ENCODE data around the gene UNC5A.
"Not testable (repeated sequence)": the region's sequence is repeated elsewhere in the genome, so short reads cannot be mapped to it uniquely, and the experiment has no call there.

Gene UNC5A

DNA sequence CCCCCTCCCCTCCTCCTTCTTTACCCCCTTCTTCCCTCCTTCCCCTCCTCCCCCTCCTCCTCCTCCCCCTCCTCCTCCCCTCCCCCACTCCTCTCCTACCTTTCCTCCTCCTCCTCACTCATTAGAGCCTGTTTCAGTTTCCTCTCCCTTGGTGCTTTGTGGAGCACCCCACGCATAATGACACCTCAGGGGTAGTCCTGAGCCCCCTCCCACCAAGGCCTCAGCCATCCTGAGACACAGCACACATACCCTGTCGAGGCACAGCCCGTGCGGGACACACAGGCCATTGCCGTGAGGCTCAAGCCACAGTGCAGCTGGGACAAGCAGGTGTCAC lies 53.4 kb downstream of the UNC5A start:
- Histone ChIP-seq H3K4me3 (ENCODE audit: low read length) (no peak overlapping the region), H3K4me1 (ENCODE audit: control insufficient read depth, low read depth, low read length) (peaks cover 29% of the 10 kb centered on the region), H3K27me3 (ENCODE audit: control insufficient read depth, insufficient read depth, low read length) (no peaks in the 10 kb centered on the region), H3K9me3 (ENCODE audit: control insufficient read depth, low read depth, low read length) (no peaks in the 10 kb centered on the region), H3K27ac (ENCODE audit: low read length) (no peak overlapping the region), H3K9ac (ENCODE audit: low read length) (no peak overlapping the region), H3K36me3 (ENCODE audit: control insufficient read depth, low read depth, low read length) (no peaks in the 10 kb centered on the region)

- Histone ChIP-seq H3K27ac (ENCODE audit: low read length) (no peak overlapping the region), H3K27me3 (ENCODE audit: control insufficient read depth, insufficient read depth, low read length) (no peaks in the 10 kb centered on the region), H3K4me1 (ENCODE audit: control insufficient read depth, low read depth, low read length) (peaks cover 29% of the 10 kb centered on the region), H3K9ac (ENCODE audit: low read length) (no peak overlapping the region), H3K4me3 (ENCODE audit: low read length) (no peak overlapping the region), H3K36me3 (ENCODE audit: control insufficient read depth, low read depth, low read length) (no peaks in the 10 kb centered on the region), H3K9me3 (ENCODE audit: control insufficient read depth, low read depth, low read length) (no peaks in the 10 kb centered on the region)
Measured at GRCh38 chr5:176864755-176865154, 54.4 kb downstream of the UNC5A start.

DNA sequence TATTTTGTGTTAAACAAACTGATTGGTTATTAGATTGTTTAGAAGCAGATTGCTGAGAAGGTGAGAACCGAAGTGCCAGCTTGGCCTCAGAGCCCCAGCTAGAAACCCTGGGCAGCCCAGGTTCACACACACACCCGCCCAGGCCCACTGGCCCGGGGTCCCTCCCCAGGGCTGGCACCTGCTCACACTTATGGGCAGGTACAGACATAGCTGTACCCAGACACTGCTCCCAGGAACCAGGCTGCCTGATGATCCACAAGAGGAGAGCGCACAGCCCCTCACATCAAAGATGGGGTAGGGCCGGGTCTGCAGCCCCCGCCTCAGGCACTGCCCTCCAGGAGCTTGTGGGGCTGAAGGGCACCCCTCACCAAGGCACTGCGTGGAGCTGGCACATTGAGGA lies 55.6 kb downstream of the UNC5A start:
- H3K36me3 ChIP-seq (ENCODE audit: control insufficient read depth, low read depth, low read length) = no peaks in the 10 kb centered on the region
- H3K9me3 ChIP-seq (ENCODE audit: control insufficient read depth, low read depth, low read length) = no peaks in the 10 kb centered on the region
- H3K27ac ChIP-seq (ENCODE audit: low read length) = no peak overlapping the region
- peaks cover 29% of the 10 kb centered on the region for H3K4me1 ChIP-seq (ENCODE audit: control insufficient read depth, low read depth, low read length)
- H3K4me3 ChIP-seq (ENCODE audit: low read length) = no peak overlapping the region
- H3K9ac ChIP-seq (ENCODE audit: low read length) = no peak overlapping the region
- no peaks in the 10 kb centered on the region for H3K27me3 ChIP-seq (ENCODE audit: control insufficient read depth, insufficient read depth, low read length)

DNA sequence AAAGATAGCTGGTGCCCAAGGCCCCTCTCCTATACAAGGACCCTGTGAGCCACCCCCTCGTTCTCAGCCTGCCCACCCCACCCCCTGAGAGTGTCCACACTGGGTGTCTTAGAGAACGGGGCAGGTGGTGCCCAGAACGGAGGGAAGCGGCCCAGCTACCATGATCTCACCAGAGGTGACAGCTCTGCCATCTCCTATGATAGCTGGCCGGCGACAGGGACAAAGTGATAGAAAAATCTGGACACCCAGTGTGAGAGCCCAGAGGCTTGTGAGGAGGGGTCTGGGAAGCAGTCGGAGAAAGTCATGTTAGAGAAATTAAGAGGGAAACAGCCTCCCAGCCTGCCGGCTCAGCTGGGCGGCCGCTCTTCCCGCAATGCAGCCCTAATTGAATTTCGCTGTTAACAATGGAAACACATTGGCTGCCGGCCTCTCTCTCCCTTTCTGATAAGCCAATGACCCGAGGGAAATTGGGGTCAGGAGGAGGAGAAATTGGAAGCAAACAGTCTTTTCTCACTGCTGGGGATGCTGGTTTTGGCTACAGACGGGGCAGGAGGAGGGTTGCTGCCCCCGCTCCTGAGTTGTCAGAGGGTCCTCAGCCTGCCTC lies 56.5 kb downstream of the UNC5A start:
- no peak overlapping the region for H3K27ac ChIP-seq (ENCODE audit: low read length)
- no peaks in the 10 kb centered on the region for H3K27me3 ChIP-seq (ENCODE audit: control insufficient read depth, insufficient read depth, low read length)
- peaks cover 29% of the 10 kb centered on the region for H3K4me1 ChIP-seq (ENCODE audit: control insufficient read depth, low read depth, low read length)

GRCh38 chr5:176868126-176868525 lies 57.8 kb downstream of the UNC5A start:
- Histone ChIP-seq H3K27me3 (ENCODE audit: control insufficient read depth, insufficient read depth, low read length) (no peaks in the 10 kb centered on the region), H3K9me3 (ENCODE audit: control insufficient read depth, low read depth, low read length) (no peaks in the 10 kb centered on the region), H3K4me3 (ENCODE audit: low read length) (no peak overlapping the region), H3K4me1 (ENCODE audit: control insufficient read depth, low read depth, low read length) (peaks cover 20% of the 10 kb centered on the region), H3K36me3 (ENCODE audit: control insufficient read depth, low read depth, low read length) (no peaks in the 10 kb centered on the region), H3K9ac (ENCODE audit: low read length) (no peak overlapping the region), H3K27ac (ENCODE audit: low read length) (no peak overlapping the region)

More for the DNA sequence above, 56.5 kb downstream of the UNC5A start:
- Histone ChIP-seq H3K9ac (ENCODE audit: low read length) (no peak overlapping the region), H3K36me3 (ENCODE audit: control insufficient read depth, low read depth, low read length) (no peaks in the 10 kb centered on the region), H3K4me3 (ENCODE audit: low read length) (no peak overlapping the region), H3K9me3 (ENCODE audit: control insufficient read depth, low read depth, low read length) (no peaks in the 10 kb centered on the region)

DNA sequence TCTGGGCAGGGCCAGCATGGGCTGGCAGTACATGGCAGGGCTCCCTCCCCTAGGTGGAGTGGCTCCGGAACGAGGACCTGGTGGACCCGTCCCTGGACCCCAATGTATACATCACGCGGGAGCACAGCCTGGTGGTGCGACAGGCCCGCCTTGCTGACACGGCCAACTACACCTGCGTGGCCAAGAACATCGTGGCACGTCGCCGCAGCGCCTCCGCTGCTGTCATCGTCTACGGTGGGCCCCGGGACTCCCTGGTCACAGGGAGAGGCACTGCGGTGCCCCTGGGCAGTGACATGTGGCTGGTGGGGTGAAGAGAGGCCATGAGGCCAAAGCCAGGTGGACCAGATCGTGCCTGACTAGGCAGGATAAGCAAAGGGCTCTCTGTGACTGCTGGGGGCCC lies 58.4 kb downstream of the UNC5A start:
- no peak overlapping the region for H3K27ac ChIP-seq (ENCODE audit: low read length)
- peaks cover 17% of the 10 kb centered on the region for H3K4me1 ChIP-seq (ENCODE audit: control insufficient read depth, low read depth, low read length)
- H3K27me3 ChIP-seq (ENCODE audit: control insufficient read depth, insufficient read depth, low read length) = no peaks in the 10 kb centered on the region
- H3K4me3 ChIP-seq (ENCODE audit: low read length) = no peak overlapping the region
- H3K9me3 ChIP-seq (ENCODE audit: control insufficient read depth, low read depth, low read length) = no peaks in the 10 kb centered on the region
- no peaks in the 10 kb centered on the region for H3K36me3 ChIP-seq (ENCODE audit: control insufficient read depth, low read depth, low read length)
- H3K9ac ChIP-seq (ENCODE audit: low read length) = no peak overlapping the region

DNA sequence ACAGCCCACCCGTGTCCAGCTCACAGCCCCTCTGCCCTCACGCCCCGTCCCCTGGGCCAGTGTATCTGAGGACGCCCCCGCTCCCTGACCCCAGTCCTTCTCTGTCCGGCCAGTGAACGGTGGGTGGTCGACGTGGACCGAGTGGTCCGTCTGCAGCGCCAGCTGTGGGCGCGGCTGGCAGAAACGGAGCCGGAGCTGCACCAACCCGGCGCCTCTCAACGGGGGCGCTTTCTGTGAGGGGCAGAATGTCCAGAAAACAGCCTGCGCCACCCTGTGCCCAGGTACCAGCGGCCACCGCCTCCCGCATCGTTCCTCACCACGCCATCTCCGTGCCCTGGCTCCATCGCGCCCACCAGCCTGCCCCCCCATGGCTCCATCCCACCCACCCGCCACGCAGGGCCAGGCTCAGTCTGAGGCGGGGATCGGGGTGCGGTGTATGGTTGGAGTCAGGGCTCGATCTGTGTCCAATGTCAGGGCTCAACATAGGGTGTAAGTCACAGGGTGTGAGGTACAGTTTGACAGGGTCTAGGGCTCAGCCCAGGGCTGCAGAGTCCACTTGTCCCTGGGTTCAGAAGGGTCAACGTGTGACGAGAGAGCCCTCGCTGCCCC lies 59.2 kb downstream of the UNC5A start:
- H3K9ac ChIP-seq (ENCODE audit: low read length) = no peak overlapping the region
- H3K4me1 ChIP-seq (ENCODE audit: control insufficient read depth, low read depth, low read length) = peaks cover 13% of the 10 kb centered on the region
- no peaks in the 10 kb centered on the region for H3K27me3 ChIP-seq (ENCODE audit: control insufficient read depth, insufficient read depth, low read length)
- H3K27ac ChIP-seq (ENCODE audit: low read length) = no peak overlapping the region
- H3K4me3 ChIP-seq (ENCODE audit: low read length) = no peak overlapping the region
- no peaks in the 10 kb centered on the region for H3K36me3 ChIP-seq (ENCODE audit: control insufficient read depth, low read depth, low read length)
- no peaks in the 10 kb centered on the region for H3K9me3 ChIP-seq (ENCODE audit: control insufficient read depth, low read depth, low read length)

GRCh38 chr5:176870110-176870591 lies 59.8 kb downstream of the UNC5A start:
- Histone ChIP-seq H3K9ac (ENCODE audit: low read length) (no peak overlapping the region), H3K4me1 (ENCODE audit: control insufficient read depth, low read depth, low read length) (peaks cover 12% of the 10 kb centered on the region), H3K36me3 (ENCODE audit: control insufficient read depth, low read depth, low read length) (no peaks in the 10 kb centered on the region), H3K4me3 (ENCODE audit: low read length) (no peak overlapping the region), H3K9me3 (ENCODE audit: control insufficient read depth, low read depth, low read length) (no peaks in the 10 kb centered on the region), H3K27ac (ENCODE audit: low read length) (no peak overlapping the region), H3K27me3 (ENCODE audit: control insufficient read depth, insufficient read depth, low read length) (no peaks in the 10 kb centered on the region)

- not testable (repeated sequence) for H3K27me3 ChIP-seq (ENCODE audit: control insufficient read depth, insufficient read depth, low read length); H3K36me3 ChIP-seq (ENCODE audit: control insufficient read depth, low read depth, low read length)
Measured at GRCh38 chr5:176870644-176871043, 60.3 kb downstream of the UNC5A start.

GRCh38 chr5:176872586-176872985 lies 62.2 kb downstream of the UNC5A start:
- H3K27me3 ChIP-seq (ENCODE audit: control insufficient read depth, insufficient read depth, low read length); H3K4me1 ChIP-seq (ENCODE audit: control insufficient read depth, low read depth, low read length); H3K4me3 ChIP-seq (ENCODE audit: low read length); H3K36me3 ChIP-seq (ENCODE audit: control insufficient read depth, low read depth, low read length); H3K9ac ChIP-seq (ENCODE audit: low read length); H3K27ac ChIP-seq (ENCODE audit: low read length); H3K9me3 ChIP-seq (ENCODE audit: control insufficient read depth, low read depth, low read length): not testable (repeated sequence)

More at GRCh38 chr5:176870644-176871043, 60.3 kb downstream of the UNC5A start:
- not testable (repeated sequence) for H3K9me3 ChIP-seq (ENCODE audit: control insufficient read depth, low read depth, low read length); H3K27ac ChIP-seq (ENCODE audit: low read length); H3K4me3 ChIP-seq (ENCODE audit: low read length); H3K9ac ChIP-seq (ENCODE audit: low read length)
- H3K4me1 ChIP-seq (ENCODE audit: control insufficient read depth, low read depth, low read length) = peaks cover 12% of the 10 kb centered on the region

GRCh38 chr5:176873011-176873410 lies 62.7 kb downstream of the UNC5A start:
- not testable (repeated sequence) for H3K27ac ChIP-seq (ENCODE audit: low read length); H3K4me1 ChIP-seq (ENCODE audit: control insufficient read depth, low read depth, low read length); H3K9me3 ChIP-seq (ENCODE audit: control insufficient read depth, low read depth, low read length); H3K4me3 ChIP-seq (ENCODE audit: low read length); H3K27me3 ChIP-seq (ENCODE audit: control insufficient read depth, insufficient read depth, low read length); H3K36me3 ChIP-seq (ENCODE audit: control insufficient read depth, low read depth, low read length); H3K9ac ChIP-seq (ENCODE audit: low read length)

DNA sequence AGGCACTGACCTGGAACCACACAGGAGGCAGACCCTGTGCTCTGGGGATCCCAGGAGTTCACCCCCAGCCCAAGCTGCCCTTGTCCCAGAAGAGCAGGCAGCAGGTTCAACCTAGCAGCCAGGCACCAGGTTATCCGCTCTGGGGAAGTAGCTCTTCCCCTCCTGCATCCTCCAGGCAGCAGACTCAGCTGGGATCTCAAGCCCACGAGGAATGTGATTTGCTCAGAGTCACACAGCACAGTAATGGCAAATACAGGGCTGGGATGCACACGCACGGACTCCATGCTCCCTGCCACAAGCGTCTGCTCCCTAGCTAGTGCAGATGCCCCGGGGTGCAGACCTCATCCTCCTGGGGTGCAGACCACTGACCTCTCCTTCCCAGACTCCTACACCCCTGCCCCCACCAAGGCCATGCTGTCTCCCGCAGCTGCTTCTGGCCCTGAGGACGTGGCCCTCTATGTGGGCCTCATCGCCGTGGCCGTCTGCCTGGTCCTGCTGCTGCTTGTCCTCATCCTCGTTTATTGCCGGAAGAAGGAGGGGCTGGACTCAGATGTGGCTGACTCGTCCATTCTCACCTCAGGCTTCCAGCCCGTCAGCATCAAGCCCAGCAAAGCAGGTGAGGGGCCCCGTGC lies 63.3 kb downstream of the UNC5A start:
- Histone ChIP-seq H3K36me3 (ENCODE audit: control insufficient read depth, low read depth, low read length) (no peaks in the 10 kb centered on the region), H3K27ac (ENCODE audit: low read length) (no peak overlapping the region), H3K27me3 (ENCODE audit: control insufficient read depth, insufficient read depth, low read length) (no peaks in the 10 kb centered on the region), H3K9ac (ENCODE audit: low read length) (no peak overlapping the region), H3K9me3 (ENCODE audit: control insufficient read depth, low read depth, low read length) (no peaks in the 10 kb centered on the region), H3K4me1 (ENCODE audit: control insufficient read depth, low read depth, low read length) (no peaks in the 10 kb centered on the region), H3K4me3 (ENCODE audit: low read length) (no peak overlapping the region)

Measured in iPS-18a (cell line).